ENCODE data around the gene LRRC32.

- TF ChIP-seq CTCF (IDR thresholded peaks at IDR 0.05), result no peak
- TF ChIP-seq POLR2A (IDR thresholded peaks at IDR 0.05), result no peak
- no peak for TF ChIP-seq POLR2AphosphoS5 (IDR thresholded peaks at IDR 0.05)
Observed at GRCh38 chr11:76716268-76716667, 45.7 kb upstream of the LRRC32 start.
